HG03280 (cell line): ENCODE measurements around the gene PHRF1.
"Not testable (repeated sequence)": the region's sequence is repeated elsewhere in the genome, so short reads cannot be mapped to it uniquely, and the experiment has no call there.

Experiments
- ATAC-seq: cut with Tn5 transposase; IDR thresholded peaks from one replicate; pipeline ENCODE4 v1.9.1; 2021; ENCODE audit warnings: mild to moderate bottlenecking, moderate library complexity; ENCODE audit not compliant: unreplicated experiment

Gene PHRF1

DNA sequence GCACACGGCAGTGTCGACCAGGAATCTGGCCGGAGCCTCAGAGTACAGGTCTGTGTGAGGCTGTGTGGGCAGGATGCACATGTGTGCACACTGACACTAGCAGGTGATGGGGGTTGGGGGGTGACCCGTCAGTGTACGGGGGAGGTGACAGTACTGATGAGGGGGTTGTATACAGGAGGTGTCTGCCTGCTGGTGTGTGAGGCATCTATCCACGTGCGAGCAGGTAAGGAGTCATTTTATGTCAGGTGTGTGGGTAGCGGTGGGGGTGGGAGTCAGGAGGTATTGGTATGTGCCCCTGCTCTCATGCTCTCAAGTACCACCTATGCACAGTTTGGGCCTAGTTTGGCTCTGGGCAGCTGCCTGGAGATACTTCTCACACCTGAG is 4.5 kb upstream of the PHRF1 start:
- no peak for ATAC-seq

DNA sequence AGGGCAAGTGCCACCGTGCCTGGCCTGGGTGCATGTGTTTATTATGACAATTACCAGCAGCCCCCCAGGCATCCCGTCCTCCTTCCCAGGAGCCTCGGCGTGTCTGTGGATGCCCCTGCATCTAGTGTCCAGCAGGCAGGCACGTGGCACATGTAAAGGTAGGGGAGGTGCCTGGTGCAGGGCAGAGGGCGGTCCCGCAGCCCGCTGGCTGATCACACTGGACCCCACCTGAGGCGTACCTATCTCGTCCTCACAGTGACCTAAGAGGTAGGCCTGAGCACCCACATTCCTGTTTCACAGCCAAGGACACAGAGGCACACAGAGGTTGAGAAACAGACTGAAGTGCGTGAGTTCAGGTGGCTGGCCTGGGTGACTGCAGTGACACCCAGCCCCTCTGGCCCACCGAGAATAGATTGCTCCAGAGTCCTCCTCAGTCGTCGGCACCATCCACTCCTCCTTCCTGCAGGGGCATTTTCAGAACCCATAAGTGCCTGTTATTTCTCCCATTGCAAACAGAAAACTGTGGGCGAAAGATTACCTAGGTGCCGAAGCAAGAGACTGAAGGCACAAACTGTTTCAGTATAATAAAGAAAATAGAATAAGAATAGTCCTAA is 3.0 kb upstream of the PHRF1 start:
- no peak for ATAC-seq

DNA sequence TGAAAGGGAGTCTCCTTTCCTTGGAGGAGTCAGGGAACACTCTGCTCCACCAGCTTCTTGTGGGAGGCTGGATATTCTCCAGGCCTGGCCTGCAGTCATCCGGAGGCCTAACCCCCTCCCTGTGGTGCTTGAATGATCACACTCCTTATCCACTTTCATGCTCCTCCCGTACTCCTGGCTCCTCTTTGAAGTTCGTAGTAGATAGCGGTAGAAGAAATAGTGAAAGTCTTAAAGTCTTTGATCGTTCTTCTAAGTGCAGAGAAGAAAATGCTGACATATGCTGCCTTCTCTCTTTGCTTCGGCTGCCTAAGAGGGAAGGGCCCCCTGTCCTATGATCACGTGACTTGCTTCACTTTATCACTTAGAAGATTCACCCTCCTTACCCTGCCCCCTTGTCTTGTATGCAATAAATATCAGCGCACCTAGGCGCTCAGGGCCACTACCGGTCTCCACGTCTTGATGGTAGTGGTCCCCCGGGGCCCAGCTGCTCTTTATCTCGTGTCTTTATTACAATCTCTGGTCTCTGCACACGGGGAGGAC is 2.2 kb upstream of the PHRF1 start:
- ATAC-seq = not testable (repeated sequence)

DNA sequence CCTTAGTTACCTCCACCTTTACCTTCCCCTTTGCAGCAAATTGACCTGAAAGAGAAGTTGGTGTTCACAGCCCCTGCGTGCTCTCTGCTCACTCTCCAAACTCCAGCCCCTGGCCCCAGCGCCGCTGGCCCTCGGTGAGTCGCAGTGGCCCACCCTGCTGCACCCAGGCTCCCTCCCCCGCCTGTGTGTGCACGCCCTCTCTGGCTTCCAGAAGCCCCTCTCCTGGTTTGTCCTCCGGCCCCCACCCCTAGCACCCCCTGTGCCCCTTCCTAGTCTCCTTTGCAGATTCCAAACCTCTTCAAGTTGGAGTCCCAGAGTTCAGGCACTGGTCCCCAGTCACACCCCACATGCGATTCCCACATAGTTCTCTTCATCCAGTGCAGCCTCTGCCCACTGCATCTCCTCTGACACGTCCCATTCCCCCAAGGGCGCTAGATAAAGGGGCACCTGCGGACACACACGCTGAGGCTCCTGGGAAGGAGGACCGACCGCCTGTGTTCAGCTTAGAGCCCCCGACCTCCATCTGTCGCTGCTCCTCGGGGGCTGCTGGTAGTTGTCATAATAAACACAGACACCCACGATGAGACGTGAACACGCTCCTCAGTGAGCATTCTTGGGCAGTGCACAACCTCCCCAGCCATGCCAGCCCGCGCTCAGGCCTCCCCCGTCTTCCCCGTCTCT is 1.5 kb upstream of the PHRF1 start:
- no peak for ATAC-seq

DNA sequence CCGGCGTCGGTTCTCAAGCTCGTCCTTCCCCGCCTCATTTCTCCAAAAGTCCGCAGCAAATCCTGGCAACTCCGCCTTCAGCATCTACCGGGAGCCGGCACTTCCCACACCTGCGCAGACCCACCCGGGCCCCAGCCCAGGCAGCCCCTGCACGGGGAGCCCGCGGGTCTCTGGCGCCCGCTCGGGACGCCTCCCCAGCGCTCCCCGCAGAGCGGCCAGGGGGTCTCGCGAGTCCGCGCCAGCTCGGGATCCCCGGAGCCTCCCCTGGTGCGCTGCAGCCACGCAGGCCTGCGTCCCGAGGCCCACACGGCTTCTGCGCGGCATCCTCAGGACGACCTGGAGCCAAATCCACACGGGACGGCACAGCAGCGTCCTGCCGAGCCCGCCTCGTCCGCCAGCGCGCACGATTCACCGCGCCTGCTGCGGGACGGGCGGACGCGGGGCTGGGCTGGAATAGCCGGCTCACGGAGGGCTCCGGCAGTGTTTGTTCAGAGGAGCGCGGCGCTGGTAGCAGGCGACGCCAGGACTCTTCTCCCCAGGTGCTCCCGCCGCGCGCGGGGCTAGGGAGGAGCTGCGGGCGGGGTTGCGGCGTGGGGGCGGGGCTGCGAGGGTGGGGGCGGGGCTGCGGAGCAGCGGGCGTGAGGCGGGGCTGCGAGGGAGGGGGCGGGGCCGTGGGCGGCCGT is 816 bp upstream of the PHRF1 start:
- peak; percentile 39 for ATAC-seq

DNA sequence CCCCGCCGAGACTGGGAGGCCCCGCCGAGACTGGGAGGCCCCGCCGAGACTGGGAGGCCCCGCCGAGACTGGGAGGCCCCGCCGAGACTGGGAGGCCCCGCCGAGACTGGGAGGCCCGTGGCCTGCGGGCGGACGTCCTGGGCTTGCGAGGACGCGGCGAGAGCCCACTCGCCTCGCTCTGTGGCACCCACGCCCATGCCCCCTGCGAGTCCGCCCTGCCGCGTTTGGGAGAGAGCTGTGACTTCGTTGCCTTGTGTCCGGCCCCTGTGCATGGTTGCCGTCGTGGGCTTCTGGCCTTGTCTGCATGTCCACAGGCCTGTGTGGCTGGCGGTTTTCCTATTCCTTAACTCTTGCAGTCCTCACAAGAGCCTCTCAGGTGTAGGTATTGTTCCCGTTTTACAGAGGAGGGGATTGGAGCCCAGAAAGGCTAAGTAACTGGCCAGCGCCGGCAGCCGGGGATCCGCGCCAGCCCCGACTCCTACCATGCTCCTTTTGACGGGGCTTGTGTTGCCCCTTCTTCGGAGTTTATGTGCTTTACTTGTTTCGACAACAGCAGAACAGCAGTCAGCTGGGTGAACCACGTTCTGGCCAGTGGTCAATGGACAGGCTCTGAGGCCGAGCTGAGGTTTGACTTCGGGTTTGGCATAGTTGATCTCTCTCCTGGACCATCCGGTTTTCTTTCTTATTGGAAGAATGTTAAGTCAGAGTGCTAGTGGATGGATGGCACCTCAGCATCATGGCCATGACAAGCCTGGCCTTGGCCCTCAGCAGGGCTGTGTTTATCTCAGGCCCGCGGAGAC is 741 bp downstream of the PHRF1 start:
- no peak for ATAC-seq

DNA sequence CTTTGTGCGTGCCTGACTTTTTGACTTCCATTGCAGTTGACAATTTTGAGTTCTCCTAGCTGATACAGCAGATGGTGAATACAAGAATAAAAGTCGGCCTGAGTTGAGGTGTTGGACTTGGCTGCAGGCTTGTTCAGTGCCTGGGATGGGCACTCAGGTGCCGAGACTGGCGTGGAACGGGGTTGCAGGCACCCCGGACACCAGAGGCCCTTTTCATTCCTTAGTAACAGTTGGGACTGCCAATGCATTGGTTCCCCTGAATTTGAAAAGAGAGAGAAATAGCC is 1.3 kb downstream of the PHRF1 start:
- ATAC-seq = no peak

DNA sequence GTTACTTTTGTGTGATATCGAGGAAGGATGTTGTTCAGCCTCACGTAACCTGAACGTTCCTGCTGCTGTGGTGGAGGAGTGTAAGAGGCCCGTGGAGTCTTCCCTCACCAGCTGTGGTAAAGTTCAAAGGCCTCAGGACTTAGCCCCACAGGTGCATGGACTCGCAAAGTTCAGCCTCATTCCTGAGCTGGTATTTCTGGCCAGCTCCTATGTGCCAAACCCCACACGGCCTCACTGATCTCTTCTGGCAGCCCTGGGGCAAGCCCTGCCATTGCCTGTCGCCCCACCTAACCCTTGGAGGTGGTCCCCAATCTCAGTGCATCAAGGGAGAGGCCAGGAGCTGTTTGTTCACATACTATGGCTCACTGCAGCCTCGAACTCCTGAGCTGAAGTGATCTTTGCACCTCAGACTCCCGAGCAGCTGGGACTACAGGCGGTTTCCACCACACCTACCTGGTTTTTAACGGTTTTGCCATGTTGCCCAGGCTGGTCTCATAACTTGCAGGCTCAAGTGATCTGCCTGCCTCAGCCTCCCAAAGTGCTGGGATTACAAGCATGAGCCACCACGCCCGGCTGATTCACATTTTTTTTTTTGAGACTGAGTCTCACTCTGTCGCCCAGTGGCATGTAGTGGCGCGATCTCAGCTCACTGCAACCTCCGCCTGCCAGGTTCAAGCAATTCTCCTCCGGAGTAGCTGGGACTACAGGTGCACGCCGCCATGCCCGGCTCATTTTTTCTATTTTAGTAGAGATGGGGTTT is 2.2 kb downstream of the PHRF1 start:
- no peak for ATAC-seq

DNA sequence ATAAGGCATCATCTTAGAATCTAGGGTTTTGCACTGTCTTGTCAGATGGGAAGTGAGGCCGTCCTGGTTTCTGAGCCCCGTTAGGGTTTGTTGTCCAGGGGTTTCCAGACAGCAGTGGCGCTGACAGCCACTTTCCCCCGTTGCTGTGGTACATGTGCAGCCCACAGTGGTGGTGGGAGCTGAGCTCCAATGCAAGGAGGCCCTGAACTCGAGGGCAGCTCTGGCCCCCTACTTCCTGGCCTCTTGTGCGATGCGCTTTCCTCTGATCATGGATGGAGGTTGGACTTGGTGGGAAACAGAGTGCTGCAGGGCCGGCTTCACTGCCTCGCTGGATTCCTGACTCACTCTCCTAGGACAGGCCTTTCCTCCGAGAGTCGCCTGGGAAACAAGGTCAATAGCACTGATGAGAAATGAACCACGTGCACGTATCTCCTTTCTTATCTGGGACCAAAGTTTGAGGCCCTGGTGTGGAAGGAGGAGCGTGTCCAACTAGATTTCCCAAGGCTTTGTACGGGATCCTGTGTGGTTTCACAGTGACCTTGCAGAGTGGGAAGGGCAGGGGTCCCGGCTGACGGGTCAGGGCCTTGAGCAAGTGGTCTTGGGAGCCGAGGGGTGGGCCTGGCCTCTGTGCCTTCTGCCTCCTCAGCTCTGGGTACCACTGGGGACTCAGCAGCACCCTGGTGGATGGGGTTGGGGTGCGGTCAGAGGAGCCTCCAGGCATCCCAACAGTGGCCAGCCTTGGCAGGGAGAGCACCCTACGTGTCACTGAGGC is 3.7 kb downstream of the PHRF1 start:
- no peak for ATAC-seq

DNA sequence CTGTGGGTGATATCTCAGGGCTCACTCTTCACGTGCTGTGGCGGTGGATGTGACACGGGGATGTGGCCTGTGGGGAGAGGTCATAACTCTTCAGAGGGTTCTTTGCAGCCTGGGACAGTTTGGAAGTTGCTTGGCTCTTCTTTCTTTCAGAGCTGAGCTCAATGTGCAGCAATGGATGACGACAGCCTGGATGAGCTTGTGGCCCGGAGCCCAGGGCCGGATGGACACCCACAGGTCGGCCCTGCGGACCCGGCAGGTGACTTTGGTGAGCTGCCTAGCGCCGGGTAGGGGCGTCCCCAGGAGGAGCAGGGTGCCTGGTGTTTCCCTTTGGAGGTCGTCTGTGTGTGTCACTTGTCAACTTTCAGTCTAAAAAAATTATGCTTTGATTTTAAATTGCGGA is 5.1 kb downstream of the PHRF1 start:
- ATAC-seq = no peak

DNA sequence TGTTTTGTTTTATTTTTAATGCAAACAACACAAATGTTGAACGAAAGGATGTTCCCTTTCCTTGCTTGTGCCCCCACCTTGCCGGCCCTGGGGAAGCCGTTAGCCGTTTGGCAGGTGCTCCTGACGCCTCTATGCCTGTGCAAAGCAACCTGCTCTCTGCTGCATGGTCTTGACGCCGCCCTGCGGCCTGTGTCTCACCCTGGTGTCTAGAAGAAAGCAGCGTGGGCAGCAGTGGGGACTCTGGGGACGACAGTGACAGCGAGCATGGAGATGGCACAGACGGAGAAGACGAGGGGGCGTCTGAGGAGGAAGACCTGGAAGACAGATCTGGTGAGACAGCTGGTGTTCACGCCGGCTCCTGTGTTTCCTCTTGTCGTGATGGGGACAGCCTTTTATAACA is 5.5 kb downstream of the PHRF1 start:
- no peak for ATAC-seq

DNA sequence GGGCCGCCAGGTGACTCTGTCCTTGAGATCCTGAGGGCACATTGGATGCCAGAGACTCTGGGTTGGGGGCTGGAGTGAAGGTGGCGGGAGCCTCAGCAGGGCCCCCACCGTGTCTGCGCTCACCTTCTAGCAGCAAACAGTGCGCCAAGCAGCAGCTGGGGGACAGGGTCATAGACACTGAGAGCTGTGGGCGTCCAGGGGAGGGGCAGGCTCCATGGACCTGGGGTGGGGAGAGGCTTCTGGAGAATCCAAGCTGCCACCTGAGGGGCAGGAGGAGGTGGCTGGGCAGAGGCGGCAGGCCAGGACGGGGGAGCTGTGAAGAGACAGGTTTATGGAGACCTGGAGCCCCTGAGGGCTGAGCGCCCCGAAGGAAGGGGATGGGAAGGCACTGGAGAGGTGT is 8.0 kb downstream of the PHRF1 start:
- ATAC-seq = no peak

DNA sequence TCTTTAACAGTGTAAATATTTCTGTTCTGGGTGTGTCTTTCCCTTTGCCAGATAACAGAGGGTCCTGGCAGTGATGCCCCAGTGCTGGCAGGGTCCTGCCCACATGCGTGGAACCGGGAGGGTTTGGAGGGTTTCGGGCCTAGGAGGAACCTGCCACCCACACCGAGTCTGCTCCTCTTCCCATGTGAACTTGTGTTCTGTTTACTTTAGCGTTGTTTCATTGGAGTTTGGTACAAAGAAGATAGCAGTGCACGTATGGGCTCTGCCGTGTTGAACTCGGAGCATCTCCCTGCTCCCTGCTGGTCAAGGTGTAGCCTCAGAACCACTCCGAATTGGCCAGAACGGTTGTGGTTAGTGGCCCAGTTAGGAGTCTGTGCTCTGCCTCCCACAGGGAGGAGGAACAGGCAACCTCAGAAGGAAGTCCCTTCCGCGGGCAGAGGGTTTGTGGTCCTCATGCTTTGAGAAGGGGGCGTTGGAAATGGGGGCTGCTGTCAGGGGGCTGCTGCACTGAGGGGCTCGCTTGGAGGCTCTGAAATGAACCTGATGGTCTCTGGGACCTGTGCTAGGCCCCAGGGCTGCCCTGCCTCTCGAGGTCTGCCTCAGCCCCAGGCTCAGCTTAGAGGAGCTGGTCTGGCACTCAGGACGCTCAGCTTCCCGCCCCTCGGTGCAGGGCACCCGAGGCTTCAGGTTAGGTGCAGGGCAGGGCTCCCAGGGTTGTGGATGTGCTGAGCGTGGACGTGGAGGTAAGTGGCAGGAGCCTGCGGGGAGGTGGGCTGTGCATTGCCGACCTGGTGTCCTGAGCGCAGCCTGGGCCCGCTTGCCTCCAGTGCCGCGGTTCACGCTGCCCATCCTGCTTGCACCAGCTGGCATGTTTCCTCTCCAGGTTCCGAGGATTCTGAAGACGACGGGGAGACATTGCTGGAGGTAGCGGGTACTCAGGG is 10.4 kb downstream of the PHRF1 start:
- ATAC-seq = no peak

DNA sequence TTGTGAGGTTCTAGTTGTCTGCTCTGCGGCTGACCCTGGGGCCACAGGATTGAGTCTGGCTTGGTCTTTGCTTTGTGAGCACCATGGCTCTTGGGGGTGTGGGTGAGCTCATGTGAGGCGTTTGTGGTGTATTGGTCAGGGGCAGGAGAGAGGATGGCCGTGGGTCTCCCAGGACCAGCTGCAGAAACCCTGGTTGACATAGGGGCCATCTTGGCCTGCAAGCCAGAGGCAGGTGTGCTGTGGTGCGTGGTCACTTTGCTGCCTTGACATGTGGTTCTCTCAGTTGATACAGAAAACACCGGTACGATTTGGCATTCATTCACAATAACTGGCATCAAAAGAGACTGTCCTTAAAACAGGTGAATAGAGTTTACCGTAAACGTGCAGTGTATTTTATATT is 11.3 kb downstream of the PHRF1 start:
- no peak for ATAC-seq

DNA sequence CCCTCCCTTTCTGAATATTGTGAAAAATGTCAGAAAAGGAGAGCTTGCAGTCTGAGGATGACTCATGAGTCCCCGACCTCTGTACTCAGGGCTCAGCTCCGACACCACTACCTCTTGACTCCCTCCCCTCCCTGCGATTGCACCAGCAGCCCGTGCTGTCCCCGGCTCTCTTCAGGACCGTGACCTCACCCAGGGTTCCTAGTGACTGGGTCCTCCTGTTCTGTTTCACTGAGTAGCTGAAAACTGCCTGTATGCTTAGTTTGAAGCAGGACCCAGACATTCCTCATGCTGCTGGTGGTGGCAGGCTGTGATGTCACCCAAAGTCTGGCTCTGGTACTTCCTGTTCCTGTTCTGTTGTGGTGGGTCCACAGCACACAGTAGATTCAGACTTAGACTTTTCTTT is 11.7 kb downstream of the PHRF1 start:
- no peak for ATAC-seq

DNA sequence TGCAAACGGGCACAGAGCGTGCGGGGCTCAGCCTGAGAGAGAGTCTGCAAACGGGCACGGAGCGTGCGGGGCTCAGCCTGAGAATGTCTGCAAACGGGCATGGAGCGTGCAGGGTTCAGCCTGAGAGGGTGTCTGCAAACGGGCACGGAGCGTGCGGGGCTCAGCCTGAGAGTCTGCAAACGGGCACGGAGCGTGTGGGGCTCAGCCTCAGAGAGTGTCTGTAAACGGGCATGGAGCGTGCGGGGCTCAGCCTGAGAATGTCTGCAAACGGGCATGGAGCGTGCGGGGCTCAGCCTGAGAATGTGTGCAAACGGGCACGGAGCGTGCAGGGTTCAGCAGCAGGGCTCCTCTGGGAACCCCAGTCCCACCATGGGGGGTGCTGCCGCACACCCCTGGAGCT is 13.5 kb downstream of the PHRF1 start:
- no peak for ATAC-seq

DNA sequence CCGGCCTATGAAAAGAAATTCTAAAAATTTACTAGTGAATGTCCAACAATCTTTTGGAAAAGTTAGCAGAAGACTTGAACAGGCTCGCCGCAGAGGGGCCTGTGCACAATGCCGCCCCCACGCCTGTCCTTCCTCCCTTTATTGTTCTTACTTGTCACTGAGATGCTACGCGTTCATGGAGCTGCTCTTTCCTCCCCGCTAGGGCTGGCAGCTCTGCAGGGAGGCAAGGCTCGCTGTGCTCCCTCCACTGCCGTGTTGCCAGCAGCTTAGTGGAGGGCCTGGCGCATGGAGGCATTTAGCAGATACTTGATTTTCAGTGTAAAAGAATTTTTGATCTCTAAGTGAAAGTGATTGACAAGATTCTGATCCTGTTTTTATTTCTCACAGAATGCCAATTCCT is 14.7 kb downstream of the PHRF1 start:
- no peak for ATAC-seq

DNA sequence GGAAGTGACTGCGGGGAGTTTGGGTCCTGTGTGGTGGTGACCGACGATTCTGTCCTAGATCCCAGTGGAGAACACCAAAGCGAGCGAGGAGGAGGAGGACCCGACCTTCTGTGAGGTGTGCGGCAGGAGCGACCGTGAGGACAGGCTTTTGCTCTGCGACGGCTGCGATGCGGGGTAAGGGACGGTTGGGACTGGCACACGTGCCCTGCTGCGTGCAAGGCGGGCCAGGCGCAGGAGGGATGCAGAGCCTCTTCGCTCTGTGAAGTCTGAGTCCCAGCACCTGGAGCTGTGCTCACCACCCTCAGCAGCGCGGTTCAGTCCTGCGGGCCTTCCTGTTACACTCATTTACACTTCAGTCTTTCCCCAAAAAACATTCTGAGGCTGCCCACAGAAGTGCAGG is 16.2 kb downstream of the PHRF1 start:
- no peak for ATAC-seq

DNA sequence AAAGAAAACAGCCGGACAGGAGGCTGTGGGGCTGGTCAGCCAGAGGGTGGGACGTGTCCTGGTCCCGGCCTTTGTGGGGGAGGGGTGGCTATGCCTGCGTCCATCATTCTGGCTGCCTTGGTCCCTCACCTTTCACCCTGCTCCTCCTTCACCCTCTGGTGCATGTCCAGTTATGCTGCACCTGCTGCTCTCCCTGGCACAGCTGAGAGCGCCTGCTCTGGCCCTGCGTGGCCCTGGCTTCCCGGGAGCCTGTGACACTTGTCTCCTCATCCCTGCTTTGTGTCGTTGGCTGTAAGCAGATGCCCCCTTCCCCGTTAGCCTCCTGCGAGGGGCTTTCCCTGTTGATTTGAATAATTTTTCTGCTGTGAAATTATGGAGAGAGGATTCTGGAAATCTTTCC is 16.6 kb downstream of the PHRF1 start:
- ATAC-seq = no peak
